Measurements from ENCODE around the gene PTMA.

DNA sequence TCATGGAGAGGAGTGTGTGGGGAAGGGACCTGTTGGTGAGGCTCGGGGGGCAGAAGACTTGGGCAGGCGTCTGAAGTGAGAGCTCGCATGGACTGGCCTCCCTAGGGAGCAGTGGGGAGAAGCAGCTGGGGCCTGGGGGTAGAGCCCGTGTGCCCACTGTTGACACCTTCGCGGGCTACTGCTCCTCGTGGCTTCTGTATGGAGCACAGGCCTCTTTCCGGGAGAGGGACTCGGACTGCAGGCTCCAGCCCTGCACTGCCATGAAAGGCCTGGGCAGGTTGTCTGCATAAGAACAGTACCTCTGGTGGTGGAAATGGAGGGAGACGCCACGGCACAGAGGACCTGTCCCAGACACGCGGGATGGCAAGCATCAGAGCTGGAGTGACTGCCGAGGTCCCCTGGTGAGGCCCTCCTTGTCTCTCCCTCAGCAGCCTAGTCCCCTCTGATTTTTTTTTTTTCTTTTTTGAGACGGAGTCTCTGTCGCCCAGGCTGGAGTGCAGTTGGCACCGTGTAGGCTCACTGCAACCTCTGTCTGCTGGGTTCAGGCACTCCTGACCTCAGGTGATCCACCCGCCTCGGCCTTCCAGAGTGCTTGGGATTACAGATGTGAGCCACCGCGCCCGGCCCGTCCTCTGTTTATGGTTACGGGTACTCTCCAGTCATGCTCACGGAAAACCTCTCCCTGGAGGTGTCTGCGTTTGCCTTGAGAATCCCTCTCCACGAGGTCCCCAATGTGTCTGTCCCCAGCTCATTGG, 44.7 kb upstream of the PTMA start:
- TF ChIP-seq CTCF (IDR thresholded peaks at IDR 0.05; ENCODE audit: low read length) (no peak), EZH2 (optimal IDR thresholded peaks at IDR 0.05; ENCODE audit: low read depth, low read length) (no peak), EZH2phosphoT487 (IDR thresholded peaks at IDR 0.05; ENCODE audit: low read length) (no peak)

Data from MM.1S (cell line).